ENCODE measurements around the gene TPCN1. TPM values are rescaled to one million over a fixed set of nuclear protein-coding genes. Genes with fewer than 3 reads are reported as not detected.

Gene TPCN1
- total and polyA plus RNA-seq, 2 of the 8 experiments (the other 6 are each of a cell fraction or from before 2014, with no cell fraction given) = 14.9 to 21.4 TPM

DNA sequence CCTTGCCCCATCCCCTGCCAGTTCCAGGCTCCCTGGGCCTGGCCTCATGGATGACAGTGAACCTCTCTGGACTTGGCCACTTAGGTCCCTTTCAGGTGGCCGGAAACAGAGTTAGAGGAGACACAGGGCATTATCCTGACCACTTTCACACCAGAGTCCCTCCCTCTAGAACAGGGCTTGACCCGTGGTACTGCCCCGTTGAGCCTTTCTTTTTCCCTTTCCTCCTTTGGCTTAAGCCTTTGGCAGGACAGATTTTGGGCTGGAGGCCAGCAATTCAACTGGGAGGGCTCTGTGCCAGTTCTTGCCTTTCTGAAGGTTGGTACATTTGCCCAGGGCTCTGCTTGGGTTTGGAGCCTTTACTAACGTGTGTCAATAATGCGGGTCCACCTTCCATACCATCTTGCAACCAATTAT lies 22.8 kb downstream of the TPCN1 start (continued):
- TF ChIP-seq ATF2 (IDR thresholded peaks at IDR 0.05; ENCODE audit: low read length) = no peak
- TF ChIP-seq POLR2A (IDR thresholded peaks at IDR 0.05; ENCODE audit: control extremely low read depth in 1 of 2, low read depth in 2 of 2, low read length in 2 of 2) = no peak
- TF ChIP-seq KDM4A (IDR thresholded peaks at IDR 0.05; ENCODE audit: low read depth, low read length, severe bottlenecking) = no peak
- no peak for TF ChIP-seq KDM1A (IDR thresholded peaks at IDR 0.05; ENCODE audit: borderline replicate concordance, low read length)
- no peak for TF ChIP-seq RBBP5 (IDR thresholded peaks at IDR 0.05; ENCODE audit: borderline replicate concordance, low read depth, low read length)

Data from H1 (cell line).